ENCODE results near the gene LGI4. TPM values are rescaled to one million over a fixed set of nuclear protein-coding genes. Genes with fewer than 3 reads are reported as not detected.

LGI4 gene
- total and polyA plus RNA-seq, 7 donors: 4.2 to 47.1 (median 31.6) TPM

DNA sequence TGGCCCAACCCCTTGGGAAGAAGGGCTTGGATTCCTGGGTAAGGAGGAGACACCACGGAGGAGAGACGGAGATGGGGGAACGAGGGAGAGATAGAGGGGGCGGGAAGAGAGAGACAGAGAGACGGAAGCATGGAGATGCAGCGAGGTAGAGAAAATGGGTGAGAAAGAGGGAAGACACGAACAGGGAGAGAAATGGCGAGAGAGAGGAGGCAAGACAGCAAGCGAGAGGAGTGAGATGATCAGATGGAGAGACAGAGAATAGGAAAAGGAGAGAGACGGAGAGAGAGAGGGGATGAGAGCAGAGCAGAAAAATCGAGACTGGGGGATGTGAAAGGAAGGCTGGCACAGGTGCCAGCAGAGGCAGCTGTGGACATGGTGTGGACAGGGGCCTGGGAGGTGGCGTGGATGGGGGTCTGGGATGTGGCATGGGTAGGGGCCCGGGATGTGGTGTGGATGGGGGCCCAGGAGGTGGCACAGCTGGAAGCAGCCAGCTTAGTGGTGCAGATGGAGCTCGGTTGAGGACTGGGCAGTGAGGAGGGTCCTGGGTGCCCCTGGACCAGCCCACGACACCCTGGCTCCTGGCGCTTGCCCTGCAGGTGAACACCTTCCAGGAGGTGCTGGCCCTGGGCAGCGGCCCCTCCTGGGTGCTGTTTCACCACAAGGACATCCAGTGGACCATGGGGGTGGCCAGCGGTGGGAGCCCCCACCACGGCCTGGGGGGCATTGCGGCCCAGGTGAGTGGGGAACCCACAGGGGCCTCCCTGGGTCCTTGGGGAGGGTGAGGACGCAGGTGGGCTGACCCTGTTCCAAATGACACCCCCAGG lies 59.4 kb downstream of the LGI4 start:
- intact Hi-C loops (cut with DNase I): no loop called here
- 90% methylated on average over 21 of the region's 21 CpGs for WGBS, 2 donors

More for the DNA sequence above, 59.4 kb downstream of the LGI4 start:
- DNase-seq: no peak
- H3K27me3 ChIP-seq: no peaks in the 10 kb centered on the region
- H3K9me3 ChIP-seq: peaks cover 0 to 3% (median 0%) of the 10 kb centered on the region in 4 donors
- TF ChIP-seq EP300 (IDR thresholded peaks at IDR 0.05) (no peak), POLR2AphosphoS5 (IDR thresholded peaks at IDR 0.05) (no peak), POLR2A (IDR thresholded peaks at IDR 0.05) (no peak), CTCF (IDR thresholded peaks at IDR 0.05) (no peak)
- H3K36me3 ChIP-seq: no peaks in the 10 kb centered on the region
- H3K4me1 ChIP-seq: no peaks in the 10 kb centered on the region
- H3K27ac ChIP-seq: no peak overlapping the region
- H3K4me3 ChIP-seq: no peak overlapping the region

Small RNAs within 50 kb of the gene (small RNA-seq; reads per million reads assigned to genes)
- gene AC020907.2: 0 reads per million in 3 donors

Other genes with a start within 250 kb of the LGI4 start
- 1 to 10 TPM; 1.7 to 3.9 (median 1.9) TPM for gene ZNF30, start 208.2 kb downstream of the LGI4 start, total RNA-seq
- 1 to 10 TPM in 1 of 3 donors, under 1 TPM in 2; 0.46 to 1.8 (median 0.60) TPM for gene ZNF30, start 208.2 kb downstream of the LGI4 start, polyA plus RNA-seq
- gene ZNF792, start 170.8 kb downstream of the LGI4 start, total RNA-seq: 1 to 10 TPM; 3.1 to 6.4 (median 4.2) TPM
- 1 to 10 TPM; 1.4 to 3.0 (median 1.8) TPM for gene ZNF792, start 170.8 kb downstream of the LGI4 start, polyA plus RNA-seq
- gene GRAMD1A, start 134.7 kb downstream of the LGI4 start, total RNA-seq: 10 to 100 TPM; 27.1 to 58.9 (median 43.0) TPM
- gene GRAMD1A, start 134.7 kb downstream of the LGI4 start, polyA plus RNA-seq: 10 to 100 TPM in 2 of 3 donors, 1 to 10 TPM in 1; 5.1 to 41.1 (median 12.0) TPM
- gene SCN1B, start 104.6 kb downstream of the LGI4 start, total RNA-seq: 10 to 100 TPM in 1 of 4 donors, 1 to 10 TPM in 3; 3.0 to 10.0 (median 6.6) TPM
- 1 to 10 TPM; 4.5 to 9.6 (median 4.9) TPM for gene SCN1B, start 104.6 kb downstream of the LGI4 start, polyA plus RNA-seq
- under 1 TPM in 3 of 4 donors, not detected in 1; 0.36 to 0.95 (median 0.66) TPM for gene HPN, start 93.3 kb downstream of the LGI4 start, total RNA-seq
- 1 to 10 TPM in 1 of 3 donors, under 1 TPM in 1, not detected in 1; 0.61 to 1.8 TPM for gene HPN, start 93.3 kb downstream of the LGI4 start, polyA plus RNA-seq
- gene FXYD3, start 19.2 kb downstream of the LGI4 start, total RNA-seq: 10 to 100 TPM in 2 of 4 donors, 1 to 10 TPM in 2; 3.7 to 15.3 (median 8.2) TPM
- 1,000 to 10,000 TPM; 2,472 to 3,333 (median 2,871) TPM for gene FXYD3, start 19.2 kb downstream of the LGI4 start, polyA plus RNA-seq
- 100 to 1,000 TPM in 1 of 4 donors, 10 to 100 TPM in 3; 39.1 to 107 (median 44.6) TPM for gene FXYD1, start 3.8 kb upstream of the LGI4 start, total RNA-seq
- 10 to 100 TPM in 2 of 3 donors, 1 to 10 TPM in 1; 6.0 to 57.7 (median 15.0) TPM for gene FXYD1, start 3.8 kb upstream of the LGI4 start, polyA plus RNA-seq
- gene FXYD7, start 8.2 kb upstream of the LGI4 start, total RNA-seq: 1 to 10 TPM in 1 of 4 donors, not detected in 3; 3.3 TPM
- gene FXYD7, start 8.2 kb upstream of the LGI4 start, polyA plus RNA-seq: 1 to 10 TPM in 1 of 3 donors, not detected in 2; 1.7 TPM
- 10 to 100 TPM; 20.1 to 32.4 (median 28.8) TPM for gene FXYD5, start 19.7 kb upstream of the LGI4 start, total RNA-seq
- 100 to 1,000 TPM in 1 of 3 donors, 10 to 100 TPM in 2; 18.5 to 102 (median 27.0) TPM for gene FXYD5, start 19.7 kb upstream of the LGI4 start, polyA plus RNA-seq
- gene FAM187B, start 93.7 kb upstream of the LGI4 start, total RNA-seq: not detected
- not detected for gene FAM187B, start 93.7 kb upstream of the LGI4 start, polyA plus RNA-seq
- 1 to 10 TPM in 3 of 4 donors, under 1 TPM in 1; 0.68 to 3.6 (median 2.3) TPM for gene LSR, start 113.9 kb upstream of the LGI4 start, total RNA-seq
- 100 to 1,000 TPM in 1 of 3 donors, 10 to 100 TPM in 2; 51.8 to 218 (median 61.9) TPM for gene LSR, start 113.9 kb upstream of the LGI4 start, polyA plus RNA-seq
- 100 to 1,000 TPM in 3 of 4 donors, 10 to 100 TPM in 1; 76.8 to 120 (median 102) TPM for gene USF2, start 133.9 kb upstream of the LGI4 start, total RNA-seq
- gene USF2, start 133.9 kb upstream of the LGI4 start, polyA plus RNA-seq: 10 to 100 TPM; 72.8 to 98.3 (median 76.3) TPM
- gene HAMP, start 147.5 kb upstream of the LGI4 start, total RNA-seq: 1 to 10 TPM in 1 of 4 donors, not detected in 3; 3.1 TPM
- under 1 TPM; under 0.01 to 0.92 (median 0.61) TPM for gene HAMP, start 147.5 kb upstream of the LGI4 start, polyA plus RNA-seq
- 1 to 10 TPM in 1 of 4 donors, not detected in 3; 6.1 TPM for gene MAG, start 157.1 kb upstream of the LGI4 start, total RNA-seq
- under 1 TPM in 1 of 3 donors, not detected in 2; 0.06 TPM for gene MAG, start 157.1 kb upstream of the LGI4 start, polyA plus RNA-seq
- 1 to 10 TPM; 1.2 to 4.8 (median 2.7) TPM for gene CD22, start 194.1 kb upstream of the LGI4 start, total RNA-seq
- gene CD22, start 194.1 kb upstream of the LGI4 start, polyA plus RNA-seq: 100 to 1,000 TPM in 1 of 3 donors, 1 to 10 TPM in 1, under 1 TPM in 1; 0.69 to 107 (median 4.8) TPM
- not detected for gene FFAR1, start 212.8 kb upstream of the LGI4 start, total RNA-seq
- gene FFAR1, start 212.8 kb upstream of the LGI4 start, polyA plus RNA-seq: under 1 TPM in 1 of 3 donors, not detected in 2; 0.06 TPM
- 1 to 10 TPM; 1.1 to 1.9 (median 1.5) TPM for gene FFAR3, start 223.4 kb upstream of the LGI4 start, total RNA-seq
- gene FFAR3, start 223.4 kb upstream of the LGI4 start, polyA plus RNA-seq: under 1 TPM in 1 of 3 donors, not detected in 2; 0.67 TPM
- gene GPR42, start 236.0 kb upstream of the LGI4 start, total RNA-seq: under 1 TPM in 3 of 4 donors, not detected in 1; 0.27 to 0.83 (median 0.36) TPM
- gene GPR42, start 236.0 kb upstream of the LGI4 start, polyA plus RNA-seq: under 1 TPM in 1 of 3 donors, not detected in 2; 0.17 TPM

Measured in sigmoid colon (tissue), 7 donors.